Vagina (tissue), 2 donors: ENCODE results near the gene LDLRAD4.

ENCODE experiments used
- POLR2A ChIP-seq, 2 donors: fragments of 450-650 bp; IDR thresholded peaks; one replicate each; pipeline ENCODE4 v1.6.1; 2017; ENCODE audit warnings: antibody characterized with exemption in 2 of 2, mild to moderate bottlenecking in 2 of 2, moderate library complexity in 2 of 2
- POLR2AphosphoS5 ChIP-seq, 2 donors: sonication (generic); formaldehyde crosslinking; IDR thresholded peaks; one replicate each; pipeline ENCODE4 v1.9.0; 2017; ENCODE audit warnings: antibody characterized with exemption in 2 of 2, mild to moderate bottlenecking in 2 of 2, low read depth in 1 of 2; ENCODE audit not compliant: insufficient read depth in 1 of 2
- TF ChIP-seq, protein P1 (sequence below), 3 experiments: fragments of 450-650 bp in 2 of 3; fragments of 200-600 bp in 1 of 3; sonication (generic) in 1 of 3; IDR thresholded peaks; one replicate each; pipeline ENCODE4 v1.5.1; 2017 to 2019; ENCODE audit warnings: antibody characterized with exemption in 3 of 3, mild to moderate bottlenecking in 2 of 3, moderate library complexity in 2 of 3

DNA sequence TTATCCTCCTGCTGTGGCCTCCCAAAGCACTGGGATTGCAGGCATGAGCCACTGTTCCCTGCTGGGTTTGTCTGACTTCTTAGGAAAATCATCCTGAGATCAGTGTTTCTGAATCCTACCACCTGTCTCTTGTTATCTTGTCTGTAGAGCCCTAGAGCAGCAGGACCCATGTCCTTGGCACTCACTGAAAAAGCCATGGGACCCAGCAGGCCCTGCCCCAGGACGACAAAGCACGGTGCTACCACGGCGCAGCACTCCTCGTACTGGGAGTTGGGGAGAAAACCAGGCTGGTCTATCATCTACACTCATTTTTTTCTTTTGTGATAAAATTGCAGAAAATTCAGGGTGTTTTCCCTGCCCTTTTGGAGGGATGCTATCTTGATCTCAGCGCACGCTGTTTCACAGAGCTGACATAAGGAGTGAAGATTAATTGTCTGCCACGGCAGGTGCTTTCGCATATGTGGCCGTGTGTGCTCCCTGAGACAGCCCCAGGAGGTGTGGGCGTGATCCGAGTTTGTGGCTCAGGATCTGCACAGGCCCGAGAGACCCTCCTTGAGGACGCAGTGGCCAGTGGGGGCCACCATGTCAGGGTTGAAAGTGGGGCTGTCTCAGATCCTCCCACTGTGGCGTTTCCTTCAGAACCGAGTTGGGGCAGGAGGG, 179.1 kb downstream of the LDLRAD4 start:
- TF ChIP-seq, protein P1, sequence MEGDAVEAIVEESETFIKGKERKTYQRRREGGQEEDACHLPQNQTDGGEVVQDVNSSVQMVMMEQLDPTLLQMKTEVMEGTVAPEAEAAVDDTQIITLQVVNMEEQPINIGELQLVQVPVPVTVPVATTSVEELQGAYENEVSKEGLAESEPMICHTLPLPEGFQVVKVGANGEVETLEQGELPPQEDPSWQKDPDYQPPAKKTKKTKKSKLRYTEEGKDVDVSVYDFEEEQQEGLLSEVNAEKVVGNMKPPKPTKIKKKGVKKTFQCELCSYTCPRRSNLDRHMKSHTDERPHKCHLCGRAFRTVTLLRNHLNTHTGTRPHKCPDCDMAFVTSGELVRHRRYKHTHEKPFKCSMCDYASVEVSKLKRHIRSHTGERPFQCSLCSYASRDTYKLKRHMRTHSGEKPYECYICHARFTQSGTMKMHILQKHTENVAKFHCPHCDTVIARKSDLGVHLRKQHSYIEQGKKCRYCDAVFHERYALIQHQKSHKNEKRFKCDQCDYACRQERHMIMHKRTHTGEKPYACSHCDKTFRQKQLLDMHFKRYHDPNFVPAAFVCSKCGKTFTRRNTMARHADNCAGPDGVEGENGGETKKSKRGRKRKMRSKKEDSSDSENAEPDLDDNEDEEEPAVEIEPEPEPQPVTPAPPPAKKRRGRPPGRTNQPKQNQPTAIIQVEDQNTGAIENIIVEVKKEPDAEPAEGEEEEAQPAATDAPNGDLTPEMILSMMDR (IDR thresholded peaks at IDR 0.05): no peak
- no peak for TF ChIP-seq POLR2AphosphoS5 (IDR thresholded peaks at IDR 0.05; ENCODE audit: insufficient read depth in 1 of 2, low read depth in 1 of 2)
- no peak for TF ChIP-seq POLR2A (IDR thresholded peaks at IDR 0.05)
